Hepatic stellate cell (primary cell): ENCODE measurements around the gene MYOM1.

Experiments used
- DNase-seq: peaks from one replicate; pipeline ENCODE4 v3.0.0; 2011; ENCODE audit warnings: low spot score

The MYOM1 gene

GRCh38 chr18:3115447-3116030 is 104.2 kb downstream of the MYOM1 start:
- DNase-seq, result no peak

GRCh38 chr18:3114451-3114850 is 105.3 kb downstream of the MYOM1 start:
- no peak for DNase-seq

DNA sequence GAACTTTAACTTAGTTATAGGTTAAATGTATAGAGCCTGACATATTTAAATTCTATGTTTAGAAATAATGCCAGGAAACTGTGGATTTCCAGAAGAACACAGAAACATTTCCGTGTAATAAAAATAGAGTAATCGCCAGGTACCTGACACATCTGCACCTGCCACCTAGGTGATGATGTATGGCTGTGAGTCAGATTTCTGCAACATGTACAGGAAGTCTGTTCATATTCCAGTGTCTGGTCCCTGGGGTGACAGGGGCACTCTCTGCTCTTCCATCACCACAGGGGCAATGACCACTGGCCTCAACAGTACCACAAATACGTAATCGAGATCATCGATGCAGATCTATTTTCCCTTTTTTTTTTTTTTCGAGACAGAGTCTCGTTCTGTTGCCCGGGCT is 105.7 kb downstream of the MYOM1 start:
- no peak for DNase-seq

- DNase-seq, result peak; percentile 5
Observed at GRCh38 chr18:3111523-3112240, 108.1 kb downstream of the MYOM1 start.

DNA sequence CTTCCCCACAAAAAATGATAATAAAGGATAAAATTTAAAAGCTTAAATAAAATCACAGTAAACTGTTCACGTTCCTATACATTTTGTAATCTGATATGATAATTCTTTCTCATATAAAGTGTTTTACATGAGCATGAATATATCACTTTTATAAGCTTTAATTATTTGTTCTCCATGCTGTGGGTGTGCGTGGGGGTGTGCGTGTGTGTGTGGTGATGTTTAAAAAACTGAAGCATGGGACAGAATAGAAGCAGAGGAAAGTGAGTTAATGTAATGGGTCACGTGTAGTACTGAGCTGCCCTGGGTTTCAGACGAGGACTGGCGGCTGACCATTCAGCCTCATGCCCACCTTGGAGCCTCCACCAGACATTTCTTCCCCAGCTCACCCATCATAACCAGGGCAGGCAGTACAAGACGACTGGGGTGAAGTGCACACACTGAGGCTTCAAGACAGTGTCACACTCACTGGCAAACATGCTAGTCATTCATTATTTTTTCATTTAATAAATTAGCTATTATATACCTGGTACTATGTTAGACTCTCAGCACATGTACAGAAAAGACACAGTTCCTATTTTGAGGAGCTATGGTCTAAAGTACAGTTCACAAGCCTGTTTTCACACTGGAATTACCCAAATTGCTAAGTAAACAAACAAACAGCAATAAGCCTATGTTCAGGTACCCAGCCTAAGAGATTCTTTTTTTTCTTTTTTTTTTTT is 109.6 kb downstream of the MYOM1 start:
- no peak for DNase-seq

DNA sequence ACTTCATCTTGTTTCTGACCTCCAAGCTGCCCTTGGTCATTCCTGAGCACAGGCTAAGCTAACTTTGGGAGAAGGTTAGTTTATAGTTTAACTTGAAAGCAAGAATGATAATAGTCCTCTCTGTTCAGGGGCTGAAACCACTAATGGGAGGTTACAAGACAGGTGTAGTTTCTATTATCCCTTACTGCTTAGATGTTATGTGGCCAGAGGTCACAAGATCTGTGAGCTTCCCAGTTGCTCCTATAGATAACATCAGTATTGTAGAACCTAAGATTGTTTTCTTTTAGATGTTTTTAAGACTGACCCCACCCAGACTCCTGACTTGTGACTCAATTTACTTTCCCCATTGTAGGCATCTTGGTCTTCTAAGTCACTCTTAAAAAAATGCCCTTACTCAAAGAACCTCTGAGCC is 112.0 kb downstream of the MYOM1 start:
- no peak for DNase-seq

GRCh38 chr18:3104190-3105054 is 115.3 kb downstream of the MYOM1 start:
- DNase-seq, result no peak

- DNase-seq, result no peak
Observed at GRCh38 chr18:3103576-3103975, 116.2 kb downstream of the MYOM1 start.

GRCh38 chr18:3102983-3103382 is 116.8 kb downstream of the MYOM1 start:
- DNase-seq, result no peak

- no peak for DNase-seq
Observed at GRCh38 chr18:3100498-3101132, 119.2 kb downstream of the MYOM1 start.

- no peak for DNase-seq
Observed at GRCh38 chr18:3099327-3099726, 120.4 kb downstream of the MYOM1 start.

DNA sequence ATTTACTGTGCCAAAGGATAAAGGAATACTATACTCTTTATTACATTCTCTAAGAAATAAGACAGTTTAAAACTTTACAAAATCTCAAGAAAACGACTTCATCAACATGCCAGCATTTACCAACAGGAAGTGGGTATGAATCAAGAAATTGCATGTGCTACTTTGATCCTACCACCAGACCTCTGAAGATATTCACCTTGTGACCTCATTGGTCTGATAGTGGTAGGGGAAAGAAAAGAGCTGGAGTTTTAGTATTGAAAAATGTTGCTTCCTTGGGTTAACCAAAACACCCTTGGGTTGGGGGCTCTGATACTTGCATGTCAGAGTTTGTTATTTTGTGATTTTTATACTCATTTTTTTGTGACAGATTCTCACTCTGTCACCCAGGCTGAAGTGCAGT is 122.7 kb downstream of the MYOM1 start:
- DNase-seq, result no peak

- no peak for DNase-seq
Observed at GRCh38 chr18:3095921-3096320, 123.8 kb downstream of the MYOM1 start.

GRCh38 chr18:3094338-3094684 is 125.5 kb downstream of the MYOM1 start:
- no peak for DNase-seq

- no peak for DNase-seq
Observed at GRCh38 chr18:3093624-3094337, 126.0 kb downstream of the MYOM1 start.

DNA sequence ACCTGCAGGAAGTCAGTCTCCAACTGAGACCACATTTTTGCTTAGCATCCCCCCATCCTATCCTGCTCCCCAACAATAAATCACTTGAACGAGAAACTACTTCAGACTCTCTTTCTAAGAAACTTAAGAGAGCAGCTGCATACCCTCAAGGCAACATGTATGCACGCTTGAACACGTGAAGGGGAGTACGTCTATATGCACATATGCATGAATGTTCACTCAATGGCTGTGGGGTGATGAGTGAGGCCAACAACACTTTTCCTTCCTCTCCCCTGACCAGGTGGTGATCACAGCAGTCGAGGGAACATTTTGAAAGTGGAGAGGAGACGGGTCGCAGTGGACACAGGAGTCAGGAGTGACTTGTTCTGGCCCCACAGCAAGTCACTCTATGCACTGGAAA is 127.0 kb downstream of the MYOM1 start:
- DNase-seq, result no peak

GRCh38 chr18:3089579-3089978 is 130.2 kb downstream of the MYOM1 start:
- DNase-seq, result no peak

DNA sequence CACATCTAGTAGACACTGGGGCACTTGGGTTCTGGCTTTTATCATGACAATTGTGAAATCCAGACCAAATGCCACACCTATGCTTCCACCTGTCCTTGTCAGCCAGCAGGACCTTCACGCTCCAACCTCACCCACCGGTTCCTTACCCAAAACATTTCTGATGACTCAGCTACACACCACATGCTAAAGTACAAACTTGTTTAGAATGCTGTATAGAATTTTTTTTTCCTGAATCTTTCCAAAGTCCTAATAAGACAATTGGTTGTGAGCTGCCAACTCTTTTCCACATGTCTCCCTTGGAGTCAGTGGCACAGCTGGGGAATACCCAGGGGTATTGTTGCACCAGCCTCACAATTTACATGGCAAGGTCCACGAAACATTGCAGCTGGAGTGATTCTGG is 131.3 kb downstream of the MYOM1 start:
- no peak for DNase-seq

GRCh38 chr18:3086871-3087270 is 132.9 kb downstream of the MYOM1 start:
- DNase-seq, result no peak

- no peak for DNase-seq
Observed at GRCh38 chr18:3085612-3086011, 134.2 kb downstream of the MYOM1 start.

GRCh38 chr18:3084206-3084605 is 135.6 kb downstream of the MYOM1 start:
- no peak for DNase-seq
